Endometrium (tissue), 2 donors: Measurements from ENCODE around the gene TMPRSS13.
"Not testable (repeated sequence)": the region's sequence is repeated elsewhere in the genome, so short reads cannot be mapped to it uniquely, and the experiment has no call there.

Experiments used
- FAIRE-seq: peaks from 2 replicates; lab custom pipeline; 2012; peaks lifted over from hg19 to GRCh38; lab: Jason Lieb, UNC
- donor health status: control.
- donor health status: control.

TMPRSS13 gene

GRCh38 chr11:117872420-117872961 is 56.7 kb downstream of the TMPRSS13 start:
- FAIRE-seq = no peak

GRCh38 chr11:117871784-117872183 is 57.4 kb downstream of the TMPRSS13 start:
- FAIRE-seq = no peak

- FAIRE-seq = no peak
Observed at GRCh38 chr11:117871160-117871559, 58.0 kb downstream of the TMPRSS13 start.

- FAIRE-seq = no peak
Observed at GRCh38 chr11:117870103-117870952, 58.9 kb downstream of the TMPRSS13 start.

GRCh38 chr11:117869604-117870003 is 59.6 kb downstream of the TMPRSS13 start:
- FAIRE-seq = no peak

GRCh38 chr11:117868815-117869561 is 60.2 kb downstream of the TMPRSS13 start:
- no peak for FAIRE-seq

- no peak for FAIRE-seq
Observed at GRCh38 chr11:117868088-117868487, 61.1 kb downstream of the TMPRSS13 start.

- FAIRE-seq = no peak
Observed at GRCh38 chr11:117866526-117866925, 62.7 kb downstream of the TMPRSS13 start.

GRCh38 chr11:117865546-117865945 is 63.7 kb downstream of the TMPRSS13 start:
- not testable (repeated sequence) for FAIRE-seq

- FAIRE-seq = no peak
Observed at GRCh38 chr11:117863383-117863782, 65.8 kb downstream of the TMPRSS13 start.

- no peak for FAIRE-seq
Observed at GRCh38 chr11:117862753-117863152, 66.4 kb downstream of the TMPRSS13 start.

- no peak for FAIRE-seq
Observed at GRCh38 chr11:117862019-117862725, 67.0 kb downstream of the TMPRSS13 start.

GRCh38 chr11:117861151-117862018 is 67.8 kb downstream of the TMPRSS13 start:
- FAIRE-seq = no peak

- FAIRE-seq = no peak
Observed at GRCh38 chr11:117860139-117860538, 69.1 kb downstream of the TMPRSS13 start.

- no peak for FAIRE-seq
Observed at GRCh38 chr11:117859488-117860112, 69.6 kb downstream of the TMPRSS13 start.

GRCh38 chr11:117859061-117859460 is 70.1 kb downstream of the TMPRSS13 start:
- no peak for FAIRE-seq

GRCh38 chr11:117857734-117858414 is 71.3 kb downstream of the TMPRSS13 start:
- no peak for FAIRE-seq

GRCh38 chr11:117855912-117856651 is 73.1 kb downstream of the TMPRSS13 start:
- no peak for FAIRE-seq

- FAIRE-seq = no peak
Observed at GRCh38 chr11:117855186-117855845, 73.9 kb downstream of the TMPRSS13 start.
